CD4-positive, alpha-beta T cell treated with Interleukin-4 for 1 hour (primary cell): Measurements from ENCODE around the gene P3H1.
A peak's percentile ranks its signal among the peaks of the same experiment; 100 is the strongest.

Experiments used
- DNase-seq, 2 donors: peaks; one replicate each; pipeline ENCODE4 v3.0.0-alpha.2; 2020 to 2022

The P3H1 gene

DNA sequence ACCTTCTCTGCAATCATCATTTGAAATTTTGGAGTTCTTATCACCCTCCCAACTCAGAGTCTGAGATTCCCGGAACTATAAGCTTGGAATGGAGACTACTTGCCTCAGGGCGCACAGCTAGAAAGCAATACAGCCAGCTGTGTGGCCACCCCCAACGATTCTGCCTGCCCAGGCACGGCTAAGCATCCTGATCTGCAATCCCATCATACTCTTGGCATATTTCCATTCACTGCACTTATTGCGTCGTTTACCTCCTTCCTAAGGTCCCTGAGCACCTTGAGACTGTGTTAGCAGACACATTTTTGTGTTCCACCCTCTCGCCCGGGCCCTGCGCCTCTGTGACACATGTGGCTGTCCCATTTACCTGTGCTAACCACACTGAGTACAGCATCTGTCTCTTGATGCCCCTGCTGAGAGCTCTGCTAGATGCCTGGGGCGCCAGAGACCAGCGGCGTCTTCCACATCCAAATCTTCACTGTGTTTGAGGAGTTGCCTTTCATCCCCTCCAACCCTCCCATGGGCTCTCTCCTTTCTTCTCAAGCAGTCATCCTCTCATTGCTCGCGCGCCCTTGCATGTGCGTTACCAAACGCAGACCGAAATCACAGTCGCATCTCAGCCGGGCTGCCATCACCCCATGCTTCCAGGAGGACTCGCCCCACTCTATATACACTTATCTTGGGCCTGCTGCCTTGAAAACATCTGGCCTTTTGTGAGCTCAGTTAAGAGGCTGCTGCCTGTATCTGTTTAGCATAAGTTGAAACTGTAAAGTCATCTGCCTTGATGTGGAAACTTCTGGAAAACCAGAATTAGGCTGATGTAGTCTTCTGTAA is 23.3 kb downstream of the P3H1 start:
- no peak for DNase-seq

- no peak for DNase-seq
These were observed 24.1 kb downstream of the P3H1 start for GRCh38 chr1:42742617-42743316.

- no peak for DNase-seq
These were observed 24.7 kb downstream of the P3H1 start for GRCh38 chr1:42742141-42742540.

DNA sequence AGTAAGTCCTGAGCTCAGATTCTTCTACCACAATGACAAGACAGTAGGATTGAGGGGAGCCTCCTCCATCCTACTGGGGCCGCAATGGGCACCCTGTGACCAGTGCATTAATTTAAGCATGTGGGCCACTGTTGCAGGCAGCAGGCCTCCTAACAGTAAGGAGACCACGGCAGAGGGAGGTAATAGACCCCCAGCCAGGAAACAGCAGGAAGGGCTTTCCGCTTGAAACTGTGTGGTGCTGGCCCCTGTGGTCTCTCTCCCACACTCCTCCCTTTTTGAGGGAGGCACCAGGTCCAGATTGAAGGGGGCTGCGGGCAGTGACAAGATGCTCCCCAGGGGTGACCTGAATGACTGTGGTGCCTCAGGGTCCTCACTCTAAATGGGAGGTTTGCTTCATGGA is 25.1 kb downstream of the P3H1 start:
- DNase-seq = no peak

DNA sequence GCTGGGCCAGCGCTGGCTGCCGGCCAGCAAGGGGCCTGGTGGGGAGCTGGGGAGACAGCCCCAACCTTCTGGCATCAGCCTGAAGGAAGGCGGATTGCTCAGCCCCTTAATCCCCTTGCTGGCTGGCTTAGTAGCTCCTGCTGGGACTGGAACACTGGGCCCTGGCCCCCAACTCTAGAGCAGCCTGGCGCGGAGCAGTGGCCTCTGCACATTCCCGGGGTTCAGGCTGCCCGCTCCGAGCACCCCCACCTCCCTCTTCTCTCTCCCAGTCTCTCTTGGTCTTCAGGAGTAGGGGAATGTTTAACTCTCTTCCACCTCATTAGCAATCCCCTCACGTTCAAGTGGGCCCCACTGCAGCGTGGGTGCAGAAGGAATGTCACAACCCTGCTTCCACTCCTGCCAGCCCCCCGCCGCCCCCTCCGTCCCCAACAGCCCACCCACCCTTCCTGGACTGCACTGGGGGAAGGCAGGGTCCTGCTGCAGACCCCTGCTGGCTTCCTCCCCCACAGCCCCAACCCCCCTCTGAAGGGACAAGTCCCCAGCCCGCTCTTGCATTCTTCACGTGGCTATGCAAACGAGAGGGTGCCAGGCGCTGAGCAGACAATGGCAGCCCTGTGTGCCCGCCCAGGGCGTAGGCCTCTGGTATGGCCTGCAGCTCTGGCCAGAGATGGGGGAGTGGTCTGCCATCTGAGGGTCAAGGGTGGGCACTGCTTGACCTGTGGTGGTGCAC is 25.8 kb downstream of the P3H1 start:
- DNase-seq = no peak

DNA sequence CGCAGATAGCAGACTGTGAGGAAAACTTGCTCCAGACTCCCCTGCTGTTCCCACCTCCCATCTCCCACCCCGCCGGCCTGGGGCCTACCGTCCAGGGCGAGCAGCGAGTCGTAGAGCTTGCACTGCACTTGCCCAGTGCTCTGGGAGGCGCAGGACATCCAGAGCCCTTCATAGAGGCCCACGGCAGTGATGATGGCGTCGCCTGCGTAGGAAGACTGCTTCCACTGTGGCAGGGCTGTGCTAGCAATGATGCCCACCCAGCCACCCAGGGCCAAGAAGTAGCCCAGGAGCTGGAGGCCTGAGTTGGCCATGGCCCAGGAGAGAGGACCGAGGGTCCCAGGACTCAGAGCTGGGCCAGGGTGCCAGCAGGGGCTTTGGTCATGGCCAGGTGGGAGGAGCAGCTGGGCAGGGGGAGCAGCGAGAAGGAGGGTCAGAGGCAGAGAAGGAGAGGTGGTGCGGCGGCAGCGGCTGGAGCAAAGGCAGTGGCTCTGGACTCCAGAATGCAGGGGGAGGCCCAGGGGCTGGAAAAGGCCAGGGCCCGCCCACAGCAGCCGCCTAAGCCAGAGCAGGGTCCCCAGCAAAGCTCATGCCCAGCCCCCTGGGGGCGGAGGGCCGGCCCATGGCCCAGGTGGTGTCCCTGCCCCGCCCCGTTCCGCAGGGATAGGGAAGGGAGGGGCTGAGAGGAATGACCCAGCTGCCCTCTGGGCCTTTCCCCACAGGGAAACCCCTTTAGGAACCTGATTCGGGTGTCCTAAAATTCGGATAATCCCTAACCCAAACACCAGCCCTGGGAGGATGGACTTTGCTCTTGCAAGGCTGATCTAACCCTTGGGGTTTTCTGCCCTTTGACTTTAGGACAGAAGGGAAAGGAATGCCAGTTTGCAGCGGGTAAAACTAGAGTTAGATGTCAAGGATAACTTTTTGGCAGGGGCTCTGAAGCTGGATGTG is 26.8 kb downstream of the P3H1 start, which contains the start of gene CLDN19:
Gene CLDN19 (minus strand): TSS at position 484 of the 948 bp plus-strand sequence. CDS start 173 bp downstream, at position 311.
- no peak for DNase-seq

DNA sequence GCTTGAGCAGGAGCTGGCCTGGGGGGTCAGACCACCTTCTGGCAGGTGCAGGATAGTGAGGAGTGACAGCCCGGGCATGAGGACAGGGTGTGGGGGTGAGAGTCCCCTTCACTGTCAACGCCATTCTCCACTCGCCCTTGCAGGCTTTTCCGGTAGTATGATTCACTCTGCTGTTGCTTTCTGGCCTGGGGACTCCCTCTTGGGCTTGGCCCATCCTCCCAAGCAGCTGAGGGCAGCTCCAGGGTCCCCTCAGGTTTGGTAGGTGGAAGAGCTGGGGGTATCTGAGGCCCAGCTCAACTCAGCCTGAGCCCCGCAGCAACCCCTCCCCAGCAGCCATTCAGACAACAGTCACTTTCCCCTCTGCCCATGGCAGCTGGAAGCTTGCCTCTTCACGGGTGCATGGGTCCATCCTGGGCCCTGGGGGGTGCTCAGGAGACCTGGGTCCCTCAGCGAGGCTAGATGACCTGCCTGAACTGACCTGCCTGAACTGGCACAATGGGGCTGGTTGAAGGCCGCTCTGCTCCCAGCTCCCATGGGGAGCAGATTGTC is 28.1 kb downstream of the P3H1 start:
- no peak for DNase-seq

GRCh38 chr1:42737986-42738677 is 28.7 kb downstream of the P3H1 start:
- no peak for DNase-seq

GRCh38 chr1:42737257-42737656 is 29.6 kb downstream of the P3H1 start:
- DNase-seq = peak in 1 of 2 donors; percentile 25

- no peak for DNase-seq
These were observed 30.1 kb downstream of the P3H1 start for GRCh38 chr1:42736571-42737200.

GRCh38 chr1:42736152-42736551 is 30.7 kb downstream of the P3H1 start:
- DNase-seq = no peak

- DNase-seq = no peak
These were observed 31.2 kb downstream of the P3H1 start for GRCh38 chr1:42735477-42736105.

- DNase-seq = no peak
These were observed 31.8 kb downstream of the P3H1 start for GRCh38 chr1:42735056-42735455.

DNA sequence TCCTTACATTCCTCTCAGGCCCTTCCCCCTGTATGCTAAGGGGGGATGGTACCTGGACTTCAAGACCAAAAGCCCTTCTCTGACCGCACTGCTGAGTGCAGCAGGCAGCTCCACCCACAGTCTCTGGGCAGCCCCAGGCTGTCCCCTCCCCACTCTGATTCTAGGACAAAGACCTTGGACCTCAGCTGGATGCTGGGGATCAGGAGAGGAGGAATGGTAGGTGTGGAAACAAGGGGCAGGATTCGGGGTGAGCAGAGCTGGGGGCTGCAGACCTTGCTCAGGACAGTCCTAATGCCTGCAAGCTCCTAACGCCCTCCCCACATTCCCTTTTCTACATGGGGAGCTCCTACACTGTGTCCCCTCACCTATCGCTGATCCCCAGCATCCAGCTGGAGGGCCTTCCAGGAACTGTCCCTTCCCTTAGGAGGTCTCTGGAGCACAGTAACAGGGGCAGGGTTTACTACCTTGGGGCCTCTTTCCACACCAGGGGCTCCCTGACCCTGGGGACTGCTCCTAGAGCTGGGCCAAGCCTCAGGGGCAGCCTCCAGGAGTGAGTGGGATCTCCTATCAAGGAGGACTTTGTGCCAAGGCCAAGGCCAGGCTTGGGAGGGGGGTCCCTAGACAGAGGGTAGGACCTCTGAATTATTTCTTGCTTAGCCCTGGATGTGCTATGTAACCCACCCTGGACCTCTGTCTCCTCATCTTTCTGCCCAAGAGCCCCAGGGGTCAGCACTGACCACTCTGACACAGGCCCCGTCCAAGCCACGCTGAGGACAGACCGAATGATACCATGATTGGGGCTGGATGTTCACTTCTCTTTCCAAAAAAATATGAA is 32.4 kb downstream of the P3H1 start:
- no peak for DNase-seq

DNA sequence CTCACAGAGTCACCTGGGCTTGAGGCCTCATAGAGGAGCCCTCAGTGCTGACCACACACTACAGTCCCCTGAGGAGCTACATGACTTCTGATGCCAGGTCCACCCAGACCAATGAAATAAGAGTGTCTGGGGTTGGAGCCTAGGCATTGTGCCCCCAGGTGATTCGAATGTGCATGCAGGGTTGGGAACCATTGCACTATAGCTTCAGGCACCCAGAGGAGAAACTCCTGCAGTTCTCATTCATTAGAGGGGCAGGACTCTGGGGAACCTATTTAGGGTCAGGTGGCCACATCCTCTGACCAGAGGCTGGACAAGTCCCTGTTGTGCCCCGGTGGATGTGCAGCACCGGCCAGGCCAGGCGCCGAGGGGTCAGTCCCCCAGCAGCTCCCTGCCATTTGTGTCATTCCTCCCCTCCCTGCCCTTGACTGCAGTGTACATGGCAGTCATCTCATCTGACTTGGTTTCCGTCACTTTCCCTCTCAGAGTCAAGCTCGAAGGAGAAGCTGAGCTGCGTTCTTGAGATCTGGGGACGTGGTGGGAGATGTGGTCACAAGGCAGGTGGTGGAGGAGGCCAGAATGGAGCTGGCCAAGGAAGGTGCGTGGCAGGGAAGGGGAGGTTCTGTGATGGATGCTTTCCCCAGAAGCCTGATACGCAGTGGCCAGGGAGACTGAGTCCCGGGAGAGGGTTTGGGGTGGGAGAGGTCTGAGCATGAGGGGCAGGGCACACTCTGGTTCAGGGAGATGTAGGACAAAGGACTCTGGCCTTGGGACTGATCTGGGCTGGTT is 33.2 kb downstream of the P3H1 start:
- no peak for DNase-seq

- DNase-seq = no peak
These were observed 34.6 kb downstream of the P3H1 start for GRCh38 chr1:42732126-42732680.

DNA sequence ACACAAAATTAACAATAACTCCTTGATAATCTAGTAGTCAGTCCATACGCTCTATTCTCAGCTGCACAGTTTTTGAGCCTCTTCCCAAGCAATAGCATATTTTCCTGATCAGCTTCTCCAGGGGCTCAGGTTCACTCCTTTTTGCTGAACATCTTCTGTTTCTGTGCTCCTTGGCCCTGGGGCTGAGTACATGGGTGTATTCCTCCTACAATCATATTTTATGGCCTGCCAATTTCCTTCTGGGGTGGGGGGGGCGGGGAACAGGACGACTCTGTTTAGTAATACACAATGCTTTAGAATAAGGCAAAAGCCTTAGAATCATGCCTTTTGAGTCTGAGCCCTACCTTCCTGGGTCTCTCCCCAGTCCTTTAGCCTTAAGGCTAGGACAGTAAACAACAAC is 35.2 kb downstream of the P3H1 start:
- DNase-seq = no peak

DNA sequence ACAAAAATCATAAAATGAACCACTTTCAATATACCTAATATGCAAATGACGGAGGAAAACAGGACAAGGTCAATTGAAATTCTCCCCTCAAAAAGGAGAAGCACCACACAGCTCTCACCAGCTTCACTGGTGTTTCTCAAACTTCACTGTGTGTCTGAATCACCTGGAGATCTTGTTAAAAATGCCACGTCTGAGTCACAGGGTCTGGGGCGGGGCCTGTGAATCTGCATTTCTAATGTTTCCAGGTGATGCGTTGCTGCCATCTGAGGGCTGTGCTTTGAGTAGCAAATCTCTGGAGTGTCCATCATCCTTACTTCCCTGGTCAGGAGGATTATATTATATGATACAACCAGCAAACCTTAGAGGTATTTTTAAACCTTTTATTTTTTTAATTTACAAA is 35.8 kb downstream of the P3H1 start:
- DNase-seq = peak in 1 of 2 donors; percentile 16
